GM23338 (cell line): ENCODE measurements around the gene NRL. TPM values are rescaled to one million over a fixed set of nuclear protein-coding genes. Genes with fewer than 3 reads are reported as not detected.

Source experiments
- ATAC-seq: fragments of 200-7000 bp; cut with Tn5 transposase; 3 replicates; pipeline ENCODE4 v1.9.1; 2020
- DNase-seq: peaks from one replicate; pipeline ENCODE4 v3.0.0-alpha.2; 2015; ENCODE audit warnings: low spot score
- H2AFZ ChIP-seq: fragments of 200-600 bp; sonication (generic); 2 replicates; pipeline ENCODE4 v1.8.0; 2016; ENCODE audit warnings: antibody characterized with exemption, mild to moderate bottlenecking, moderate library complexity
- H3F3A ChIP-seq: fragments of 200-600 bp; sonication (generic); replicated peaks from 2 replicates; pipeline ENCODE4 v1.8.0; 2017; ENCODE audit warnings: antibody characterized with exemption, mixed run types, low read depth
- H3K27ac ChIP-seq: fragments of 200-600 bp; sonication (generic); 2 replicates; pipeline ENCODE4 v1.6.1; 2016; ENCODE audit warnings: low read depth
- H3K27me3 ChIP-seq: fragments of 200-600 bp; sonication (generic); 2 replicates; pipeline ENCODE4 v1.8.0; 2016; ENCODE audit warnings: mild to moderate bottlenecking, mixed run types, moderate library complexity; ENCODE audit not compliant: insufficient read depth
- H3K36me3 ChIP-seq: fragments of 200-600 bp; sonication (generic); 2 replicates; pipeline ENCODE4 v1.8.0; 2016; ENCODE audit warnings: mild to moderate bottlenecking; ENCODE audit not compliant: insufficient read depth
- H3K4me1 ChIP-seq: fragments of 200-600 bp; sonication (generic); 2 replicates; pipeline ENCODE4 v1.8.0; 2016; ENCODE audit warnings: mild to moderate bottlenecking, moderate library complexity; ENCODE audit not compliant: insufficient read depth
- H3K4me2 ChIP-seq: fragments of 200-600 bp; sonication (generic); 2 replicates; pipeline ENCODE4 v1.7.1; 2017; ENCODE audit warnings: mixed run types
- H3K4me3 ChIP-seq: fragments of 200-600 bp; sonication (generic); 2 replicates; pipeline ENCODE4 v1.6.1; 2016; ENCODE audit warnings: mixed run types
- H3K79me2 ChIP-seq: fragments of 200-600 bp; sonication (generic); replicated peaks from 2 replicates; pipeline ENCODE4 v1.8.0; 2017; ENCODE audit warnings: mild to moderate bottlenecking; ENCODE audit not compliant: insufficient read depth
- H3K9me2 ChIP-seq: fragments of 200-600 bp; sonication (generic); 2 replicates; pipeline ENCODE4 v1.8.0; 2017; ENCODE audit not compliant: insufficient read depth
- H4K20me1 ChIP-seq: fragments of 200-600 bp; sonication (generic); replicated peaks from 2 replicates; pipeline ENCODE4 v1.8.0; 2017; ENCODE audit warnings: mild to moderate bottlenecking; ENCODE audit not compliant: insufficient read depth
- H3K27ac Mint-ChIP-seq: 2 replicates; pipeline ENCODE4 v1.8.0; 2020; ENCODE audit warnings: inconsistent platforms, mild to moderate bottlenecking, moderate library complexity, mixed read lengths
- H3K27me3 Mint-ChIP-seq: 3 replicates; pipeline ENCODE4 v1.8.0; 2022; ENCODE audit warnings: low read depth, mild to moderate bottlenecking, moderate library complexity, mixed read lengths, inconsistent platforms; ENCODE audit not compliant: insufficient read depth, poor library complexity
- H3K36me3 Mint-ChIP-seq: 3 replicates; pipeline ENCODE4 v1.8.0; 2021; ENCODE audit warnings: low read depth, mild to moderate bottlenecking, inconsistent platforms, moderate library complexity, mixed read lengths
- H3K4me1 Mint-ChIP-seq: 3 replicates; pipeline ENCODE4 v1.8.0; 2020; ENCODE audit warnings: mild to moderate bottlenecking, inconsistent platforms, mixed read lengths
- H3K4me3 Mint-ChIP-seq: 3 replicates; pipeline ENCODE4 v1.8.0; 2021; ENCODE audit warnings: moderate library complexity, mild to moderate bottlenecking, inconsistent platforms, mixed read lengths
- H3K9me3 Mint-ChIP-seq: 3 replicates; pipeline ENCODE4 v1.8.0; 2020; ENCODE audit warnings: moderate library complexity, mild to moderate bottlenecking, inconsistent platforms, mixed read lengths
- EZH2 ChIP-seq: fragments of 200-600 bp; sonication (generic); IDR thresholded peaks from one replicate; pipeline ENCODE4 v1.8.0; 2017; ENCODE audit warnings: antibody characterized with exemption, mild to moderate bottlenecking, low read depth; ENCODE audit not compliant: unreplicated experiment
- EZH2phosphoT487 ChIP-seq: fragments of 200-600 bp; sonication (generic); IDR thresholded peaks from one replicate; pipeline ENCODE4 v1.8.1; 2018; ENCODE audit warnings: antibody characterized with exemption; ENCODE audit not compliant: unreplicated experiment
- NANOG ChIP-seq: IDR thresholded peaks from 2 replicates; pipeline ENCODE4 v1.6.1; 2016; ENCODE audit warnings: antibody characterized with exemption, borderline replicate concordance
- STAT1 ChIP-seq: IDR thresholded peaks from one replicate; pipeline ENCODE4 v1.6.1; 2016; ENCODE audit warnings: antibody characterized with exemption; ENCODE audit not compliant: unreplicated experiment
- ZNF114 ChIP-seq: fragments of 250-450 bp; sonication (Bioruptor Pico); IDR thresholded peaks from 2 replicates; pipeline ENCODE4 v1.5.0; 2020; ENCODE audit warnings: mild to moderate bottlenecking, moderate library complexity
- polyA plus RNA-seq: library from polyadenylated mRNA; unstranded; fragments of >200 nt; fragmentation: Nextera tagmentation; extraction: Ambion mirVana; gene quantifications from 2 replicates; pipeline ENCODE4 v1.2.1, GENCODE V29; 2016
- total RNA-seq: library from RNA; depleted of rRNA; stranded (reverse); fragments of >200 nt; shearing (Covaris generic); gene quantifications from 2 replicates; pipeline ENCODE4 v1.2.3, GENCODE V29; 2014
- TF ChIP-seq, protein P1 (sequence below): IDR thresholded peaks from one replicate; pipeline ENCODE4 v1.6.1; 2018; ENCODE audit warnings: antibody characterized with exemption; ENCODE audit not compliant: unreplicated experiment
- TF ChIP-seq, protein P2 (sequence below): fragments of 250-450 bp; sonication (Bioruptor Pico); IDR thresholded peaks from 2 replicates; pipeline ENCODE4 v1.5.0; 2020; ENCODE audit warnings: mild to moderate bottlenecking, moderate library complexity

NRL gene
- total and polyA plus RNA-seq, 2 experiments from 2014 or later, result 1.8 to 2.2 TPM

DNA sequence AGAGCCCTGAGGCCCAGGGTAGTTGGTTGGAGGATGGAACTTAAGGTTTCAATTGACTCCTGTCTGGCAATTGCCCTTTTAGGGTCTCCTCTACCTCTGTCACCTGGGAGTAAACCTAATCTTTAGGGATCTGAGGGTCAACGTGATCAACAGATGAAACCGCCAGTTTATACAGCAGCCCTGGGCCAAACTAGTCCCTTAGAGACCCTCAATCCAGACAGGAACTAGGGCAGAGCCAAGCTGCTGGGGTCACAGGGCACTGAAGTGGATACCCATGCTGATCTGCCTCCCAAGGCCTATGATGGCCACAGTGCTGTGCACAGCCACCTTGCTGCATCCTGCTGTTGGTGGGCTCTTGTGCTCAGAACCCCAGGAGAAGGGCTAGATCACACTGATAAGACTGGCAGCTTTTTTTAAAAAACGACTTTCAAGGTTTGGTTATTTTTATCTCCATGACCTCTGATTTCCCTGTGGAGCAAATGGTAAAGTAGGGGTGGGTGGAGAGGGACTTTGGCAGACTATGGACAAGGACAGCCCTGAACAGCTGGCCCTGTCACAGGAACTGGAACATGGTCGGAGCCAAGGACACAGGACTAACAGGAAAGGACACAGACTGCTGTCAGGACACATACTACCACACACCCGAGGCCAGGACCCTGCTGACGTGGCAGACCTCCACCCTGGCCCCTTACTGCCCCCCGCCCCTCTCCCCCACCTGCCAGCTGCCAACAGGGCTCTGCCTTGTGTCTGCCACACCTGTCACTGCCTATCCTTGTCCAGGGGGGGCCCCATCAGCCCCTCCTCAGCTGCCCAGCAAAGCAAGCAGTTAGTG, 16.2 kb upstream of the NRL start:
- H3K27me3 Mint-ChIP-seq, result peaks cover 5% of the 10 kb centered on the region
- H3K4me1 Mint-ChIP-seq, result peaks cover 15% of the 10 kb centered on the region
- TF ChIP-seq EZH2phosphoT487, result no peak
- TF ChIP-seq, protein P1, sequence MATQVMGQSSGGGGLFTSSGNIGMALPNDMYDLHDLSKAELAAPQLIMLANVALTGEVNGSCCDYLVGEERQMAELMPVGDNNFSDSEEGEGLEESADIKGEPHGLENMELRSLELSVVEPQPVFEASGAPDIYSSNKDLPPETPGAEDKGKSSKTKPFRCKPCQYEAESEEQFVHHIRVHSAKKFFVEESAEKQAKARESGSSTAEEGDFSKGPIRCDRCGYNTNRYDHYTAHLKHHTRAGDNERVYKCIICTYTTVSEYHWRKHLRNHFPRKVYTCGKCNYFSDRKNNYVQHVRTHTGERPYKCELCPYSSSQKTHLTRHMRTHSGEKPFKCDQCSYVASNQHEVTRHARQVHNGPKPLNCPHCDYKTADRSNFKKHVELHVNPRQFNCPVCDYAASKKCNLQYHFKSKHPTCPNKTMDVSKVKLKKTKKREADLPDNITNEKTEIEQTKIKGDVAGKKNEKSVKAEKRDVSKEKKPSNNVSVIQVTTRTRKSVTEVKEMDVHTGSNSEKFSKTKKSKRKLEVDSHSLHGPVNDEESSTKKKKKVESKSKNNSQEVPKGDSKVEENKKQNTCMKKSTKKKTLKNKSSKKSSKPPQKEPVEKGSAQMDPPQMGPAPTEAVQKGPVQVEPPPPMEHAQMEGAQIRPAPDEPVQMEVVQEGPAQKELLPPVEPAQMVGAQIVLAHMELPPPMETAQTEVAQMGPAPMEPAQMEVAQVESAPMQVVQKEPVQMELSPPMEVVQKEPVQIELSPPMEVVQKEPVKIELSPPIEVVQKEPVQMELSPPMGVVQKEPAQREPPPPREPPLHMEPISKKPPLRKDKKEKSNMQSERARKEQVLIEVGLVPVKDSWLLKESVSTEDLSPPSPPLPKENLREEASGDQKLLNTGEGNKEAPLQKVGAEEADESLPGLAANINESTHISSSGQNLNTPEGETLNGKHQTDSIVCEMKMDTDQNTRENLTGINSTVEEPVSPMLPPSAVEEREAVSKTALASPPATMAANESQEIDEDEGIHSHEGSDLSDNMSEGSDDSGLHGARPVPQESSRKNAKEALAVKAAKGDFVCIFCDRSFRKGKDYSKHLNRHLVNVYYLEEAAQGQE, result no peak
- no peak for TF ChIP-seq EZH2
- TF ChIP-seq ZNF114, result no peak
- no peak for TF ChIP-seq NANOG
- TF ChIP-seq, protein P2, sequence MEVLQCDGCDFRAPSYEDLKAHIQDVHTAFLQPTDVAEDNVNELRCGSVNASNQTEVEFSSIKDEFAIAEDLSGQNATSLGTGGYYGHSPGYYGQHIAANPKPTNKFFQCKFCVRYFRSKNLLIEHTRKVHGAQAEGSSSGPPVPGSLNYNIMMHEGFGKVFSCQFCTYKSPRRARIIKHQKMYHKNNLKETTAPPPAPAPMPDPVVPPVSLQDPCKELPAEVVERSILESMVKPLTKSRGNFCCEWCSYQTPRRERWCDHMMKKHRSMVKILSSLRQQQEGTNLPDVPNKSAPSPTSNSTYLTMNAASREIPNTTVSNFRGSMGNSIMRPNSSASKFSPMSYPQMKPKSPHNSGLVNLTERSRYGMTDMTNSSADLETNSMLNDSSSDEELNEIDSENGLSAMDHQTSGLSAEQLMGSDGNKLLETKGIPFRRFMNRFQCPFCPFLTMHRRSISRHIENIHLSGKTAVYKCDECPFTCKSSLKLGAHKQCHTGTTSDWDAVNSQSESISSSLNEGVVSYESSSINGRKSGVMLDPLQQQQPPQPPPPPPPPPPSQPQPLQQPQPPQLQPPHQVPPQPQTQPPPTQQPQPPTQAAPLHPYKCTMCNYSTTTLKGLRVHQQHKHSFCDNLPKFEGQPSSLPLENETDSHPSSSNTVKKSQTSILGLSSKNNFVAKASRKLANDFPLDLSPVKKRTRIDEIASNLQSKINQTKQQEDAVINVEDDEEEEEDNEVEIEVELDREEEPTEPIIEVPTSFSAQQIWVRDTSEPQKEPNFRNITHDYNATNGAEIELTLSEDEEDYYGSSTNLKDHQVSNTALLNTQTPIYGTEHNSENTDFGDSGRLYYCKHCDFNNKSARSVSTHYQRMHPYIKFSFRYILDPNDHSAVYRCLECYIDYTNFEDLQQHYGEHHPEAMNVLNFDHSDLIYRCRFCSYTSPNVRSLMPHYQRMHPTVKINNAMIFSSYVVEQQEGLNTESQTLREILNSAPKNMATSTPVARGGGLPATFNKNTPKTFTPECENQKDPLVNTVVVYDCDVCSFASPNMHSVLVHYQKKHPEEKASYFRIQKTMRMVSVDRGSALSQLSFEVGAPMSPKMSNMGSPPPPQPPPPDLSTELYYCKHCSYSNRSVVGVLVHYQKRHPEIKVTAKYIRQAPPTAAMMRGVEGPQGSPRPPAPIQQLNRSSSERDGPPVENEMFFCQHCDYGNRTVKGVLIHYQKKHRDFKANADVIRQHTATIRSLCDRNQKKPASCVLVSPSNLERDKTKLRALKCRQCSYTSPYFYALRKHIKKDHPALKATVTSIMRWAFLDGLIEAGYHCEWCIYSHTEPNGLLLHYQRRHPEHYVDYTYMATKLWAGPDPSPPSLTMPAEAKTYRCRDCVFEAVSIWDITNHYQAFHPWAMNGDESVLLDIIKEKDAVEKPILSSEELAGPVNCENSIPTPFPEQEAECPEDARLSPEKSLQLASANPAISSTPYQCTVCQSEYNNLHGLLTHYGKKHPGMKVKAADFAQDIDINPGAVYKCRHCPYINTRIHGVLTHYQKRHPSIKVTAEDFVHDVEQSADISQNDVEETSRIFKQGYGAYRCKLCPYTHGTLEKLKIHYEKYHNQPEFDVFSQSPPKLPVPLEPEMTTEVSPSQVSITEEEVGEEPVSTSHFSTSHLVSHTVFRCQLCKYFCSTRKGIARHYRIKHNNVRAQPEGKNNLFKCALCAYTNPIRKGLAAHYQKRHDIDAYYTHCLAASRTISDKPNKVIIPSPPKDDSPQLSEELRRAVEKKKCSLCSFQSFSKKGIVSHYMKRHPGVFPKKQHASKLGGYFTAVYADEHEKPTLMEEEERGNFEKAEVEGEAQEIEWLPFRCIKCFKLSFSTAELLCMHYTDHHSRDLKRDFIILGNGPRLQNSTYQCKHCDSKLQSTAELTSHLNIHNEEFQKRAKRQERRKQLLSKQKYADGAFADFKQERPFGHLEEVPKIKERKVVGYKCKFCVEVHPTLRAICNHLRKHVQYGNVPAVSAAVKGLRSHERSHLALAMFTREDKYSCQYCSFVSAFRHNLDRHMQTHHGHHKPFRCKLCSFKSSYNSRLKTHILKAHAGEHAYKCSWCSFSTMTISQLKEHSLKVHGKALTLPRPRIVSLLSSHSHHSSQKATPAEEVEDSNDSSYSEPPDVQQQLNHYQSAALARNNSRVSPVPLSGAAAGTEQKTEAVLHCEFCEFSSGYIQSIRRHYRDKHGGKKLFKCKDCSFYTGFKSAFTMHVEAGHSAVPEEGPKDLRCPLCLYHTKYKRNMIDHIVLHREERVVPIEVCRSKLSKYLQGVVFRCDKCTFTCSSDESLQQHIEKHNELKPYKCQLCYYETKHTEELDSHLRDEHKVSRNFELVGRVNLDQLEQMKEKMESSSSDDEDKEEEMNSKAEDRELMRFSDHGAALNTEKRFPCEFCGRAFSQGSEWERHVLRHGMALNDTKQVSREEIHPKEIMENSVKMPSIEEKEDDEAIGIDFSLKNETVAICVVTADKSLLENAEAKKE, result no peak
- no peak for TF ChIP-seq STAT1
- Histone ChIP-seq H3K36me3 (no peaks in the 10 kb centered on the region), H3K4me1 (peaks cover 10% of the 10 kb centered on the region; the same call in 1 of the 2 replicates), H3K79me2 (no peaks in the 10 kb centered on the region), H3K4me3 (no peak overlapping the region), H3K9me2 (no peaks in the 10 kb centered on the region), H3K27me3 (no peaks in the 10 kb centered on the region), H2AFZ (no peak overlapping the region), H3K27ac (no peak overlapping the region), H3F3A (peaks cover 15% of the 10 kb centered on the region), H3K4me2 (no peak overlapping the region), H4K20me1 (no peaks in the 10 kb centered on the region)
- no peaks in the 10 kb centered on the region for H3K9me3 Mint-ChIP-seq
- no peak overlapping the region; the same call in 2 of the 3 replicates for H3K4me3 Mint-ChIP-seq
- no peak overlapping the region for H3K27ac Mint-ChIP-seq
- DNase-seq, result no peak
- ATAC-seq, result no peak
- H3K36me3 Mint-ChIP-seq, result no peaks in the 10 kb centered on the region; the same call in 2 of the 3 replicates
